ENCODE results near the gene ACTR3C.
"Not testable (repeated sequence)": the region's sequence is repeated elsewhere in the genome, so short reads cannot be mapped to it uniquely, and the experiment has no call there.

ACTR3C gene

GRCh38 chr7:150302908-150303310, 20.4 kb downstream of the ACTR3C start:
- not testable (repeated sequence) for H3K27me3 ChIP-seq (replicated peaks; ENCODE audit: control insufficient read depth, insufficient read depth, low read length); H3K4me3 ChIP-seq (replicated peaks; ENCODE audit: low read depth, low read length); H3K36me3 ChIP-seq (ENCODE audit: control insufficient read depth, insufficient read depth, low read length); DNase-seq (ENCODE audit: extremely low read depth, insufficient read length)

GRCh38 chr7:150297978-150298377, 25.4 kb downstream of the ACTR3C start:
- not testable (repeated sequence) for DNase-seq (ENCODE audit: extremely low read depth, insufficient read length); H3K27me3 ChIP-seq (replicated peaks; ENCODE audit: control insufficient read depth, insufficient read depth, low read length); H3K36me3 ChIP-seq (ENCODE audit: control insufficient read depth, insufficient read depth, low read length); H3K4me3 ChIP-seq (replicated peaks; ENCODE audit: low read depth, low read length)

- not testable (repeated sequence) for H3K4me3 ChIP-seq (replicated peaks; ENCODE audit: low read depth, low read length); H3K36me3 ChIP-seq (ENCODE audit: control insufficient read depth, insufficient read depth, low read length); H3K27me3 ChIP-seq (replicated peaks; ENCODE audit: control insufficient read depth, insufficient read depth, low read length); DNase-seq (ENCODE audit: extremely low read depth, insufficient read length)
These were observed 26.5 kb downstream of the ACTR3C start for GRCh38 chr7:150296802-150297201.

- not testable (repeated sequence) for H3K4me3 ChIP-seq (replicated peaks; ENCODE audit: low read depth, low read length); H3K36me3 ChIP-seq (ENCODE audit: control insufficient read depth, insufficient read depth, low read length); DNase-seq (ENCODE audit: extremely low read depth, insufficient read length); H3K27me3 ChIP-seq (replicated peaks; ENCODE audit: control insufficient read depth, insufficient read depth, low read length)
These were observed 27.7 kb downstream of the ACTR3C start for GRCh38 chr7:150295614-150296013.

GRCh38 chr7:150295027-150295426, 28.3 kb downstream of the ACTR3C start:
- not testable (repeated sequence) for H3K4me3 ChIP-seq (replicated peaks; ENCODE audit: low read depth, low read length); H3K27me3 ChIP-seq (replicated peaks; ENCODE audit: control insufficient read depth, insufficient read depth, low read length); H3K36me3 ChIP-seq (ENCODE audit: control insufficient read depth, insufficient read depth, low read length); DNase-seq (ENCODE audit: extremely low read depth, insufficient read length)

- H3K27me3 ChIP-seq (replicated peaks; ENCODE audit: control insufficient read depth, insufficient read depth, low read length); DNase-seq (ENCODE audit: extremely low read depth, insufficient read length); H3K36me3 ChIP-seq (ENCODE audit: control insufficient read depth, insufficient read depth, low read length); H3K4me3 ChIP-seq (replicated peaks; ENCODE audit: low read depth, low read length): not testable (repeated sequence)
These were observed 33.0 kb downstream of the ACTR3C start for GRCh38 chr7:150290317-150290716.

- H3K36me3 ChIP-seq (ENCODE audit: control insufficient read depth, insufficient read depth, low read length); H3K27me3 ChIP-seq (replicated peaks; ENCODE audit: control insufficient read depth, insufficient read depth, low read length); DNase-seq (ENCODE audit: extremely low read depth, insufficient read length): not testable (repeated sequence)
These were observed 34.5 kb downstream of the ACTR3C start for GRCh38 chr7:150288816-150289215.

GRCh38 chr7:150287815-150288214, 35.5 kb downstream of the ACTR3C start:
- not testable (repeated sequence) for DNase-seq (ENCODE audit: extremely low read depth, insufficient read length); H3K4me3 ChIP-seq (replicated peaks; ENCODE audit: low read depth, low read length); H3K36me3 ChIP-seq (ENCODE audit: control insufficient read depth, insufficient read depth, low read length); H3K27me3 ChIP-seq (replicated peaks; ENCODE audit: control insufficient read depth, insufficient read depth, low read length)

More at GRCh38 chr7:150288816-150289215, 34.5 kb downstream of the ACTR3C start:
- not testable (repeated sequence) for H3K4me3 ChIP-seq (replicated peaks; ENCODE audit: low read depth, low read length)

- TF ChIP-seq CTCF (IDR thresholded peaks at IDR 0.05; ENCODE audit: insufficient read depth, low read length, poor library complexity, severe bottlenecking): peak; percentile 48
- H3K4me3 ChIP-seq (replicated peaks; ENCODE audit: low read depth, low read length); H3K36me3 ChIP-seq (ENCODE audit: control insufficient read depth, insufficient read depth, low read length); H3K27me3 ChIP-seq (replicated peaks; ENCODE audit: control insufficient read depth, insufficient read depth, low read length); DNase-seq (ENCODE audit: extremely low read depth, insufficient read length): not testable (repeated sequence)
These were observed 37.2 kb downstream of the ACTR3C start for GRCh38 chr7:150285849-150286754.

- not testable (repeated sequence) for DNase-seq (ENCODE audit: extremely low read depth, insufficient read length); H3K4me3 ChIP-seq (replicated peaks; ENCODE audit: low read depth, low read length); H3K36me3 ChIP-seq (ENCODE audit: control insufficient read depth, insufficient read depth, low read length); H3K27me3 ChIP-seq (replicated peaks; ENCODE audit: control insufficient read depth, insufficient read depth, low read length)
These were observed 39.7 kb downstream of the ACTR3C start for GRCh38 chr7:150283608-150284007.

GRCh38 chr7:150283111-150283510, 40.2 kb downstream of the ACTR3C start:
- not testable (repeated sequence) for H3K36me3 ChIP-seq (ENCODE audit: control insufficient read depth, insufficient read depth, low read length); DNase-seq (ENCODE audit: extremely low read depth, insufficient read length); H3K4me3 ChIP-seq (replicated peaks; ENCODE audit: low read depth, low read length); H3K27me3 ChIP-seq (replicated peaks; ENCODE audit: control insufficient read depth, insufficient read depth, low read length)

GRCh38 chr7:150281681-150282403, 41.5 kb downstream of the ACTR3C start:
- not testable (repeated sequence) for H3K36me3 ChIP-seq (ENCODE audit: control insufficient read depth, insufficient read depth, low read length); H3K4me3 ChIP-seq (replicated peaks; ENCODE audit: low read depth, low read length); H3K27me3 ChIP-seq (replicated peaks; ENCODE audit: control insufficient read depth, insufficient read depth, low read length); DNase-seq (ENCODE audit: extremely low read depth, insufficient read length)

GRCh38 chr7:150278383-150278782, 45.0 kb downstream of the ACTR3C start:
- H3K36me3 ChIP-seq (ENCODE audit: control insufficient read depth, insufficient read depth, low read length); H3K4me3 ChIP-seq (replicated peaks; ENCODE audit: low read depth, low read length); H3K27me3 ChIP-seq (replicated peaks; ENCODE audit: control insufficient read depth, insufficient read depth, low read length); DNase-seq (ENCODE audit: extremely low read depth, insufficient read length): not testable (repeated sequence)

All from GM06990 (cell line).